Activated T-cell treated with anti-CD3 and anti-CD28 coated beads, Interleukin-2, amount 50 U/mL, for 48 hours (primary cell): Measurements from ENCODE around the gene ACSS1.
"Not testable (repeated sequence)": the region's sequence is repeated elsewhere in the genome, so short reads cannot be mapped to it uniquely, and the experiment has no call there.

Experiments
- DNase-seq, 2 experiments: peaks; one replicate each; pipeline ENCODE4 v3.0.0-alpha.2; 2020

ACSS1 gene

DNA sequence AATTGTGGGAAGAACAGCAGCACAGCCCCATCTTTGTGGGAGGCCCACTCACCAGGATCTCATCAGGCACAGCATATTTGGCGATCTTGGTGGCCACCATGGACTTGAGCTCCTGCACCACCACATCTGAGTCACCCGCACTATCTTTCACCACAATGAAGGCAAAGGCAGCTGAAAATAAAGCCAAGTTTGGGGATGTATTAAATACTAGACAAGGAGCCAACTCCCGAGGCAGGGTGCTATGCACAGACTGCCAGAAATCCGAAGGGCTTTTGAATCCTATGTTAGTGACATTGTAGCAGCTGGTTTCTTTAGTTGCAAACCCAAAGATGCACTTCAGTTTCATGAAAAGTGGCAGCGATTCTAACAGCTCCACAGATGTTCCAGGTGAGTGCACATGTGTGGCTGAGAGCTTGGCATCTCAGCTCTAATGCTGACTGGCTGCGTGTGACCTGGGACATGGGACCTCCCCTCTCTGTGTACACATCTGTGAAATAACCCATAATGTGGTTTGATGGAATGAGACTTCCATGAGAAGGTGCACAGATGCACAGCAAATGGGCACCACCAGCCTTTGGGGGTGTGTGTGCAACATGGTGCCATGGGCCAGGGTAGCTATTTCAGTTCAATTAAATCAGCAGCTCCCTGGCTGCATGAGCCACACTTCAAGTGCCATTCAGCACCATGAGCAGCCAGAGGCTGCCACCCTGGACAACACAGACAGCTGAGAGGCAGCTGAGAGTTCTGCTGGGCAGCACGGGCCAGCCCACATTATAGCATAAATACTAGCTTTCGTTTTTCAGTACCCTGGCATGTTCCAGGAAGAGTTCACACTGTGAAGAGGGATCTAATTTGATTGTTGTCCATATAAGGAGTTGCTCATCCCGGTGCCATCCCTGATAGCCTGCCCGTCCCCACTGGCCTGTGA lies 48.5 kb downstream of the ACSS1 start:
- DNase-seq = peak in 1 of 2 experiments; percentile 5

DNA sequence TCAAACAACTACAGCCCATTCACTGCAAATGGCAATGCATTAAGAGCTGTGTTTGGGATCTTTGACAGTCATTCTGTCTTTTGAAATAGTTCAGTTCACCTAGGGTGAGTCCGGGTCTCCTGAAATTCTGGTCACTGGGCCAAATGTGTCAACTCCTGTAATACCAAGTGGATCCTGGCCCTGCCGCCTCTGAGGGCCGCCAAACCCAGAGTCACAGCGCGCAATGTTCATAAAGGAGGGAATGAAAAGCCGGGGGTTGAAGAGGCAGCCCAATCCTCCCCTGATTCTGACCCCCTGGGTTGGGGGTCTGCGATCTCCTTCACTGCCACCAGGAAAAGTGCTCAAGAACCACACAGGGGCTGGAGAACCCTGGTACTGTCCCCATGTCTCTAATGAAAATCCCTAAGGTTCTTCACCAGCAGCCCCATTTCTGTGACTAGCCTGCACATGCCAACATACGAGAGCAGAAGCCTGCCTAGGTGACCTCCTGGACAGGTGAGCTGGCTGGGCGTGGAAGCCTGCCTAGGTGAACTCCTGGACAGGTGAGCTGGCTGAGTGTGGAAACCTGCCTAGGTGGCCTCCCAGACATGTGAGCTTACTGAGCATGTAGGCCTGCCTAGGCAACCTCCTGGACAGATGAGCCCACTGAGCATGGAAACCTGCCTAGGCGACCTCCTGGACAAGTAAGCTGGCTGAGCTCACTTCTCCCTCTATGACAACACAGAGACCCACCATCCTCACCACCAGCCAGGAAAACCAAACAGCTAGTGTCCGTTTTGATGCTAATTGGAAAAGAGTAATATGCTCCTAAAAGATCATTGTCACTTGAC lies 49.3 kb downstream of the ACSS1 start:
- DNase-seq = peak in 1 of 2 experiments; percentile 12

DNA sequence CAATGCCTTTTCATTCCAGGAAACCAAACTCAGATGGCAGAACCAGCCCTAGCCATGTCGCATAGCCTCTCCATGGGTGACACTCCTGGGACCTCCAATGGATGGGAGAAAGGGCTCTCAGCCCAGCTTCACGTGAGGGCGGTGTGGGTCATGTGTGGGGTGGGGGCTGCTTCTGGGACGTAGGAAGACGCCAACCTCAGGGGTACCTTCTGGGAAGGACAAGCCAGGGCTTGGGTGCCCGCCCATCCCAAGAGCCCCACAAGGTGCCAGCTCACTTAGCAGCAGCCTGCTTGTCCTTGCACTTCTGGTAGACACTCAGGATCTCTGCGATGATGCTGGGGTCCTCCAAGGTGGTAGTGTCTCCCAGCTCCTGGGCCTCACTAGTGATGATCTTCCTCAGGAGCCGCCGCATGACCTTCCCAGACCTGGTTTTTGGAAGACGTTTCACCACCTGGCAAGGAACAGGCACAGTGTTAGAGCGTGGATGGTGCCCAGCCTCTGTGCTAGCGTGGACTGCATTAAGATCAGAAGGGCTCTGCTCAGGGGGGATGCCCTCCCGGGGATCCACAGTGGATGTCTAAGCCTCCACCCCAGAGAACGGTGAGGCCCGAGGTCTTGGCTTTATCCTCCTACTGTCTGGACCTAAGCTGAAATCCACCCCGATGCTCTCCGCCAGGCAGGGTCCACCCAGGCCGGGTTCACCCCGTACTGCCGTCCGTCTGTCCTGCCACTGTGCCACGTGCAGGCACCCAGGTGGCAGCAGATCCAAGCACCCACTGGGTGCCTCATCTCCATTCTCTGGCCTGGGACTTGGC lies 50.2 kb downstream of the ACSS1 start:
- DNase-seq = no peak

DNA sequence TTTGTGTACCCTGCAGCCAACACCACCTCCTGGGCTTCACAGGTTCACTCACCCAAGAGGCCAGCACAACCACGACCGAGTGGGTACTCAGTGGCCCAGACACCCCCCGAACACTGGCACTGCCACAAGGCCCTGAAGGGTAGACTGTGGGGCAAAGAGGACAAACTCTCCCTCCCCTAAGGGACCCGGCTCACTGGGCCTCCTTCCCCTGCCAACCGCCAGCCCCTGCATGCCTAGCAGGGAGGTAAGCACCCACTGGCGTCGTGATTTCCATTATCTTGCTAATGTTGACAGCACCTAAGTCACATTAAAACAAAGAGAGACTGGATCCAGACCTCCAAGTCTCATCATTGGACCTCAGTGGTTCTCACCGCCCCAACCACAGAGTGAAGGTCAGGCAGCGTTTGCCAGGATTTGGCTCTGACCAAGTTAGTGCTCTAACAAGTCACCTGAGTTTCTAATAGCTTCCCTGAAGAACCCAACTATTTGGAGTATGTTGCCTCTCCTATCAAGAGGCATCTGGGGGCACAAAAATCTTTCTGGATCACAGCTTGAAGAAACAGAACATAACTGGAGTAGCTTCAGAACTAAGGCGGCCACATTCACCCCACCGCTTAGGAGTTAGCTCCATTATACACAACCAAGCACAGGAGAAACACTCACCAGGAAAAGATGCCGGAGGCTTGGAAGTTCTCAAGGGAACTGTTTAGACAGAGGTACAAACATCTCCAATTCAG lies 51.3 kb downstream of the ACSS1 start:
- DNase-seq = no peak

DNA sequence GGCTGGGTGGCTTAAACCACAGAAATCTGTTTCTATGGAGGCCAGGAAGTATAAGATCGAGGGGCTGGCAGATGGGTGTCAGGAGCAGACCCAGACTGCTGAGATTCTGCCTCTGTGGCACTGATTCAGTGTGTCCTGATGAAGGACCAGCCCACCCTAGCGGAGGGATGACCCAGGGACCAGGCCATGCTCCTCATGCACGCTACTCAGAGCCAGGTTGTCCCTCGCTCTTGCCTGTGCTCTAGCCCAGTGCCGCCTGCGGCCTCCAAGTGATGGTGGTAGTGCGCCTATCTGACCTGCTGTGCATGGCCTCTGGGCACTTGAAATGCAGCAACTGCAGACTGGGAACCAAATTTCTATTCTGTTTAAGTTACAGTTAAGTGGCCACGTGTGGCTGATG lies 52.3 kb downstream of the ACSS1 start:
- DNase-seq = no peak

DNA sequence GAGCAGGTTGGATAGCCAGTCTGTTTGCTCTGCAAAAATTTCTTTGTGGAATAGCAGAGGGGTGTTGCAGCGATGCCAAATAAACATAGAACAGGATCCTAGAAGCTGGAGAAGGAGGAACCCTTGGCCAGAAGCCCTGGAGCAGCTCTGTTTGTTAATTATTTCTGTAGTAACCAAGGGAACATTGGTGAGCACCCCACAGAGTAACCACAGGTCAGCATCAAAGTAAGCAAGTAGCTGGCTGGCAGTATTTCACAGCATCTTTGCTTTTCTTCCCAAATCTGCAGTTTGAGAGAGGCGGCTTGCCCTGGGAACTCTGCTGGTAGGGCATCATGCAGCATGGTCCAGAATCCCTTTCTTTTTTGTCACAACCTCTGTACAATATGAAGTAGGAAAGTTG lies 52.7 kb downstream of the ACSS1 start:
- DNase-seq = no peak

DNA sequence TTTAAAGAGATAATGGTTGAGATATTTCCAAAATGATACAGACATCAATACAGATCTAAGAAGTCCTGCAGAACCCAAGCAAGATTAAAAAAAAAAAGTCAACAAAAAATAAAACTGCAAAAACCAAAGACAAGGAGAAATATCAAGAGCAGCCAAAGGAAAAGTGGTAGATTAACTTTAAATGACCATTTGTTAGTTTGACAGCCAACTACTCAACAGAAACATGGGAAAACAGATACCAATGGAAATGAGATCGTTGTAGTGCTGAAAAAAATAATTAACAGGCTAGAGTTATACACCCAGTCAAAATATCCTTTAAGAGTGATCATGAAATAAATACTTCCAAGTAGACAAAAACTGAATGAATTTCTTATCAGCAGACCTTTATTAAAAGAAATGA lies 54.9 kb downstream of the ACSS1 start:
- DNase-seq = no peak

DNA sequence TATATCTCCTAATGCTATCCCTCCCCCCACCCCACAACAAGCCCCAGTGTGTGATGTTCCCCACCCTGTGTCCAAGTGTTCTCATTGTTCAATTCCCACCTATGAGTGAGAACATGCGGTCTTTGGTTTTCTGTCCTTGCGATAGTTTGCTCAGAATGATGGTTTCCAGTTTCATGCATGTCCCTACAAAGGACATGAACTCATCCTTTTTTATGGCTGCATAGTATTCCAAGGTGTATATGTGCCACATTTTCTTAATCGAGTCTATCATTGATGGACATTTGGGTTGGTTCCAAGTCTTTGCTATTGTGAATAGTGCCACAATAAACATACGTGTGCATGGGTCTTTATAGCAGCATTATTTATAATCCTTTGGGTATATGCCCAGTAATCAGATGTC lies 56.6 kb downstream of the ACSS1 start:
- not testable (repeated sequence) for DNase-seq

DNA sequence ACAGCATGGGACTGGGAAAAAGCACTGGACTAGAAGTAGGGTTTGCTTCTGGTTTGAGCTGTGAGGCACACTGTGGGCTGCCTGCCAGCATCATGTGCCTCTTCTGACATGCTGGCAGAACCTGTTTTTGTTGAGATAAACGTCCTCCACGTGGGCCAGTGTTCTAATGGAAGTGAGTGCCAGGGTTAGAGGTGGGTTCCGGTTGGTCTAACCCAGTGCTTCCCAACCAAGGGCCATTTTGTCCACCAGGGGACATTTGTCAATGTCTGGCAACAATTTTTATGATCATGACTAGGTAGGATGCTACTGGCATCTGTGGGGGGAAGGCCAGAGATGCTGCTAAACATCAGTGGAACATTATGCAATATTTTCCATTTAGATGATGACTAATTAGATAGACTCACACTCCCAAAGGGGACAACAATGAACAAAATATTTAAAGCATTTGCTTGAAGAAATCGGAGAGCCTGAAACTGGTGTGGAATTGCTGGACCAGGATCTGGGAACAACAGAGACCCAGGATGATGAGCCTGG lies 57.6 kb downstream of the ACSS1 start:
- DNase-seq = no peak

DNA sequence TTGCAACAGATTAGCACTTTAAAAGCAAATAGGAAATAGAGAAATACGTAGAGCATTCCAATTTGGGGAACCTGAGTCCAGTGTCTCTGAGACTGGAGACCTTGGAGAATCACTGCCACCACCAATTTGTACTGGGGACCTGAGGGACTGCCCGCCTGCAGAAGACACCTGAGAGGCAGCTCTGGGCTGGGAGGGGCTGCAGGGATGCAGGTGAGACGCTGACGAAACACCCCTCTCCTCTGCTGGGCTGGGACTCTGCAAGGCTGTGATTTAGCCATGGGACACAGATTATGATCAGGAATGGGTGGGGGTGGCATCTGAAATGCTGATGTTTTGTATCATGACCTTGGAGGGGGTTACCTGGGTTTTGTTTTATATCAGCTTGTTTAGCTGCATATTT lies 58.4 kb downstream of the ACSS1 start:
- DNase-seq = no peak

DNA sequence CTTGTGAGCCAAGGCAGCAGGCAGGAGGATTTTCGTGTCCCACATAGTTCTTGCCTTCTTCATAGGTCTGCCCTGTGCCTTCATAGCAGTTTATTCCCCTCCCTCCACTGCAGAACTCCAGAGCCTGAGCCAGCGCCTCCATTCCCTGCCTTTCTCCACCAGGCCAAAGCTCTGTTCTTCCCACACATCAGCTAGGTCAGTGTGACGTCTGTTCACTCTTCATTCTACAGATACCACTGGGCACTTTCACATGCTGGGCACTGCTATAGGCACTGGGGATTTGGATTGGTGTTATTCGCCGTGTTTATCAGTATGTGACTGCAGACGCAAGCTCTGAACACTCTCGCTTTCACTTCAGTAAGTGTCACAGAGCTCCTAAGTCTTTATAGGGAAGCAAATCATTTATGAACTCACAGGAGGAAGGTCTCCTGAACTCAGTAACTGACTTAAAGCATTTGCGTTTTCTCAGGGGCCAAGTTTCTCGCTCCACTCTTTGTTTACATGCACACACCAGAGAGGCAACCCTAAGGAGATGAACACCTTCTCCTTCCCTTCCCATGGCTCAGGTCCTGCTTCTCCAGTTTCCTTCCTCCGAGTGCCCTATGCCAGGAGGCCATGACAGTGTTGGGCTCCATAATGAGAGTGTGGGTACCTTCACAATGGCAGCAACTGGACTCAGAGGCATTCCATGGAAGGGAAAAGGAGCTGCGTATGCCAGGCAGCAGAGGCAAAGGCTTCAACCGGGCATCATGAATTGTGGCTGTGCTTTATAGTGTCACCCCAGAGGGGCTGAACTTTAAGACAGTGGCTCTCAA lies 59.1 kb downstream of the ACSS1 start:
- DNase-seq = no peak

DNA sequence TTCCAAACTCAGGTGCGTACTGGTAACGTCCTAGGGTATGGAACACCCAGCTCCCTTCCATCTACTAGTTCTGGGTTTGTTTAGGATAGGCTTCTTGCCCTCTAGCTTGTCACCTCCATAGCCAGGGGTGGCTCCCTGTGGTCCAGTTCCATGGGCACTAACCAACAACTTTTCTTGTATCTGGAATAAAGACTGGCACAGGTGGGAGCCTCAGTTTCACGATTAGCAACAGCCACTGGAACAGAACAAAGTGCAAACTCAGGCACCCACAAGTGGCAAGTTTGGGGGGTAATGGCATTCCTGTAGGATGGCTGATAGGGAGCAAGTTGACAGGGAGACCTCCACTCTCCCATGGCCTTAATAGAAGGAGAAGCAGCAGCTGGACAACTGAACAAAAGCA lies 59.8 kb downstream of the ACSS1 start:
- no peak for DNase-seq

DNA sequence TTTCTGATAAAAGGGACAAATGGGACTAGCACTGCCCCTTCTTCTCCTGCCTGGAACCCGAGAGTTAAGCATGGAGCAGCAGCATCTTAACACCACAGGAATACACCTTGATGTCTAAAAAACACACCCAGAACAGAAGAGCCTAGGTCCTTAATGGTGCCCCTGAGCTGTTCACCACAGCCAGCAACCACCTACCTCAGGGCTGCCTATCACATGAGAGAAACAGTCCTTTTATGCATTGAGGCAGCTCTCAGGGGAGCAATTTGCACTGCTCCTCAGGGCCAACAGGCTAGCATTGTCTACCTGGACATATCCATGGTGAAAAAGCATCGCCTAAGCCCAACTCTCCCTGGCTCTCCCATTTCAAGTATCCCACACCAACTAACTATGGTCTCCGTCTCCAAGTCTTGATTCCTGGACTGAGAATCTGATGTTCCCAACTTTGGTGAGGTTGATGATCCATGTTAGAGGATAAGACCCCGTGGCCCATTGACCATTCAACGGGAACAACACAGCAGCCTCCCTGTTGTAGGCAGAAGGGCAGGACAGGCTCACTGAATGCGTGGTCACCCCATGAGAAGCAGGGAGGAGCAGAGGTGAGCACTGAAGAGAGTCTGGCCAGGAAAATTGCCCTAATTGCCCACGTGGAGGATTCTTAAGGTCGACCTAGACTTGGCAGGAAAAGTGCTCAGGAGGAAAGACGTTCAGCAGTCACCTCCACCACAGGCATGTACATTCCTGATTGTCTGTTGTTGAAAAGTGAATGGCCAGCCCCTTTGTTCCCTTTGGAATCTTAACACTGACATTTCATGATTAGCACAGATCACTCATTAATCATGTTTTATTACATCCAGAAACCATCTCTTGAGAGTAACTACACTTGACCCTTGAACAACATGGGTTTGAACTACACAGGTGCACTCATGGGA lies 61.2 kb downstream of the ACSS1 start:
- DNase-seq = peak in 1 of 2 experiments; percentile 6

DNA sequence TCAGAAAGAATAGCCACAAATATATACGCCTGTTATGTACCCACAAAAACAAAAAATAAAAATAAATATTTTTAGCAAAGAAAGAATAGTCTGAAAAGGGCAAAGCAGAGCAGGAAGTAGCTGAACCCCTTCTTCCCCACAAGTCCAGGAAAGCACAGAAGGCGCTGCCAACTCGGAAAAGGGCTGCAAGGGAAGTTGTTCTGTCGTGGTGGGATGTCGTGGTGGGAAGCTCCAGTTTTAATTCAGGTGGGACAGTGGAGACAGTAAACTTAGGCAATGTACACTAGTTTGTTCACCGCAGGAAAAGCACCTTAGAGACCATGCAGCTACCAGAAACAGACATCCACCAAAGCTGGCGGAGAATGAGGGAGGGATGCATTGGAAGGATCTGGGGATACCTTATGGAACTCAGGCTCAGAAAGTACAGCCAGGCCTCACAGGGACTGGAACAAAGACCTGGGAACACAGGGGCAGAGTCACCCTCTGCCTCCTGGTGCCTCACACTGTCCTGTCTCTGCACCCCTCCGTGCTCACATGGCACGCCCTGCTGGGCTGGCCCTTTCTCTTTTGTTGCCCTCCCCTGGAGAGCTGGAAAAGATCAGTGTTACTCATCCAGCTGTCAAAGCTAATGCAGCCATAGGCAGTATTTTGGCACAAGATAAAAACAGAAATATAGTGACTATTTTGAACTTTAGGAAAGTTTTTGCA lies 62.0 kb downstream of the ACSS1 start:
- peak; percentile 10 to 11 for DNase-seq

DNA sequence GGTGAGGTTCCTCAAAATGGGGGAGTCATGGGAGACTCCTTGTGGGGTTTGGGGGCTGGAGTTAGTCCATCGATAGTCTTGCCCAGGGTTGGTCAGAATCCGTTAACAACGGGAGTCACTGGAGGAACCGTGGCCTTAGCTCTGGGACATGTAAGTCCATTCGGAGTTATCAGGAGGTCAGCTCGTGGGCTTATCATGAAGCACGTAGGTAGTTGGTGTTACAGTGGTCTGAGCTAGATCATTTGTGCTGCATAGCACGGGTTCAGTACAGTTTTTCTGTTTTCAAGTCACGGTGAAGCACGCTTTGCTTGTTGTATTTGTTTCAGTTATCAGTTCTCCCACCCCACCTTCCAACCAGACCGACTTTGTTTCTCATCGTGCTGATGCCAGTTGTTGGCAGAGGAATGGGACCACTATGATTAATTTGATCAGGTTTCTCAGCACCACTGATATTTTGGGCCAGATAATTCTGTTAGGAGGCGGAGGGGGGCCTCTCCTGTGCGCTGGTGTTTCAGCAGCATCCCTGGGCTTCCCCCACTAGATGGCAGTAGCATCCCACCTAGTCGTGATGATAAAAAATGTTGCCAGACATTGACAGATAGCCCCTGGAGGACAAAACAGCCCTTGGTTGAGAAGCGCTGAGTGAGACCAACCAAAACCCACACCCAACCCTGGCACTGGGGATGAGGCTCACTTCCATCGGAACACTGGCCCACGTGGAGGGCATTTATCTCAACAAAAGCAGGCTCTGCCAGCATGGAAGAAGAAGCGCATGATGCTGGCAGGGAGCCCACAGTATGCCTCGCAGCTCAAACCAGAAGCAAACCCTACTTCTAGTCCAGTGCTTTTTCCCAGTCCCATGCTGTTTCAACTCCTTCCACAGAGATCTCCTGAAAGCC lies 63.2 kb downstream of the ACSS1 start:
- peak; percentile 89 to 90 for DNase-seq

DNA sequence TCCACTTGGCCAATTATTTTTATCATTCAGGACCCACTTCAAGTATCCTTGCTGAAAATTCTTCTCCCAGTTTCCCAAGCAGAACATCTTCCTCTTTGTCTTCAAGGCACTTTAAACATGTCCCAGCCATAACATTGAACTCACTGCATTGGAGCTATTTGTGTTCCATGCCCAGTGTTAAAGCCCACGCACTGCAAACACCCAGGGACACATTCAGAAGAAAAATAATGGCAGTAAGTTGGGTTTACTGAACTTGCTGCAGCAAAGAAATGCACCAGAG lies 63.8 kb downstream of the ACSS1 start:
- no peak for DNase-seq

DNA sequence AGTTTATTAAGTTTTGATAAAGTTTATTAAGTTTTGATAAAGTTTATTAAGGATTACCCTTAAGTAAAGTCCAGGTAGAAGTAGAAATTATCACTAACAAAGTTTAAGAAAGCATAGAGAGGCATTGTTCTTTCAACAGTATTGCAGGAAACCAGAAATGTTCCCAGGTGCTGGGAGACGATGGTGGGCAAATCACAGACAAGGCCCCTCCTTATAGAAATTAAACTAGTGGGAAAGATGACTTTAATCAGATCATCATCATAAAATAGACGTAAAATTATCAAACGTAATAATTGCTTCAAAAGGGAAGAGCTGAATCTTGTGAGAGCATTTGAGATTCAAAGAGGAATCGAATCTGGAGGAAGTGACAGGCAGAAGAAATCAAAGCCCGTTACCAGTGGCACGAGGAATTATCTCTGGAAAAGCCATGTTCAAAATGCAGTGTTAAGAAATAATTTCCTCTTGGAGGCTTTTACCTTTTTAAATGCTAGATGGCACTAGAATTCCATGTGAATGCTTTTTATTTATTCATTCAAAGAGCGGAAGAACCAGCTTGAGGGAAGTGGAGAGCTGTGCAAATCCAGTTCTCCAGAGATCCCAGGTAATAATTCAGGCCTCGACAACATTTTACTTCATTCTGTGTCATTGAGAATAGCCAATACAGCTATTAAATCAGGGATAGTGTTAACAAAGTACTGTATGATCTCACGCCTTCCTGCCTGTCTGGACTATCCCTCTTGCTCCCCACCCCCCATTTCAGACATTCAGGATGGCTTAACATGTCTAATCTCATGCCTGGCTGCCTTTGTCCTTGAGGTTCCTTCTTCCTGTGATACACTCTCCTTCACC lies 64.4 kb downstream of the ACSS1 start:
- DNase-seq = no peak
